Right lobe of liver (tissue), 6 donors: ENCODE results near the gene CLIC5. TPM values are rescaled to one million over a fixed set of nuclear protein-coding genes. Genes with fewer than 3 reads are reported as not detected.

Experiments
- ATAC-seq, 4 donors: fragments of 200-7000 bp; cut with Tn5 transposase; one replicate each; pipeline ENCODE4 v1.9.1; 2020; ENCODE audit warnings: mild to moderate bottlenecking in 4 of 4, moderate library complexity in 4 of 4
- DNase-seq, 3 donors: peaks; one replicate each; pipeline ENCODE4 v3.0.0-alpha.2; 2020
- H3K27ac ChIP-seq, 3 donors: fragments of 200-600 bp; one replicate each; pipeline ENCODE4 v1.8.0; 2022
- H3K27me3 ChIP-seq, 2 donors: fragments of 200-600 bp; one replicate each; pipeline ENCODE4 v1.8.0; 2022
- H3K36me3 ChIP-seq, 4 donors: fragments of 200-600 bp; sonication (generic) in 1 of 4; one replicate each; pipeline versions ENCODE4 v1.5.1 to v1.8.0; 2017 to 2022; ENCODE audit warnings: control low read depth in 1 of 4
- H3K4me1 ChIP-seq, 4 donors: fragments of 200-600 bp; sonication (generic) in 1 of 4; one replicate each; pipeline versions ENCODE4 v1.5.1 to v1.8.0; 2017 to 2022; ENCODE audit warnings: control low read depth in 1 of 4
- H3K4me3 ChIP-seq, 3 donors: fragments of 200-600 bp; one replicate each; pipeline ENCODE4 v1.8.0; 2022
- H3K9me3 ChIP-seq, 4 donors: fragments of 200-600 bp; sonication (generic) in 1 of 4; one replicate each; pipeline versions ENCODE4 v1.5.1 to v1.8.0; 2017 to 2022; ENCODE audit warnings: control low read depth in 1 of 4
- POLR2A ChIP-seq: fragments of 450-650 bp; IDR thresholded peaks from one replicate; pipeline ENCODE4 v1.6.1; 2017; ENCODE audit warnings: antibody characterized with exemption, mild to moderate bottlenecking
- WGBS: methylation state at CpG from one replicate; pipeline ENCODE4 v1.1.6; 2018; ENCODE audit warnings: low coverage, low lambda C conversion rate; ENCODE audit not compliant: insufficient coverage; ENCODE audit errors: missing lambda C conversion rate; 5-methylcytosine and 5-hydroxymethylcytosine counted together
- intact Hi-C, 2 donors: fragments of 100-400 bp; cut with DNase I; formaldehyde crosslinking; loops; one replicate each; pipeline versions ENCODE4 v1.11.2 to v1.14.1; 2022
- total RNA-seq, 6 experiments: library from RNA; depleted of rRNA in 2 of 6; stranded (reverse); fragments of >200 nt in 2 of 6; fragmentation: NEBNext Ultra II Directional in 3 of 6; extraction: Animal tissue kit (Norgen Biotek cat#: 25700) in 3 of 6; gene quantifications; one replicate each; pipeline versions ENCODE4 v1.1.0 to v1.2.4, GENCODE V29; 2016 to 2023
- TF ChIP-seq, protein P1 (sequence below), 4 donors: fragments of 200-600 bp in 3 of 4; fragments of 450-650 bp in 1 of 4; IDR thresholded peaks; one replicate each; pipeline versions ENCODE4 v1.5.1 to v1.8.0; 2016 to 2022; ENCODE audit warnings: antibody characterized with exemption in 4 of 4, mild to moderate bottlenecking in 2 of 4
- donor health status: DM: no; HTN: yes; CAD: no.
- donor health status: DM: no; HTN: no; CAD: no.
- donor health status: DM: no; HTN: no; CAD: no.
- donor health status: DM: no; HTN: yes; CAD: no.
- donor health status: DM: no; HTN: yes; CAD: no.

CLIC5 gene
- total RNA-seq, 6 experiments from 2014 or later, result 0.18 to 0.42 (median 0.29) TPM

- no peaks in the 10 kb centered on the region for H3K9me3 ChIP-seq
- no peak overlapping the region for H3K4me3 ChIP-seq
- WGBS, result 69% methylated on average over 3 of the region's 5 CpGs
- no peak overlapping the region for H3K27ac ChIP-seq
- no peaks in the 10 kb centered on the region for H3K27me3 ChIP-seq
- no peak for ATAC-seq
- TF ChIP-seq, protein P1, sequence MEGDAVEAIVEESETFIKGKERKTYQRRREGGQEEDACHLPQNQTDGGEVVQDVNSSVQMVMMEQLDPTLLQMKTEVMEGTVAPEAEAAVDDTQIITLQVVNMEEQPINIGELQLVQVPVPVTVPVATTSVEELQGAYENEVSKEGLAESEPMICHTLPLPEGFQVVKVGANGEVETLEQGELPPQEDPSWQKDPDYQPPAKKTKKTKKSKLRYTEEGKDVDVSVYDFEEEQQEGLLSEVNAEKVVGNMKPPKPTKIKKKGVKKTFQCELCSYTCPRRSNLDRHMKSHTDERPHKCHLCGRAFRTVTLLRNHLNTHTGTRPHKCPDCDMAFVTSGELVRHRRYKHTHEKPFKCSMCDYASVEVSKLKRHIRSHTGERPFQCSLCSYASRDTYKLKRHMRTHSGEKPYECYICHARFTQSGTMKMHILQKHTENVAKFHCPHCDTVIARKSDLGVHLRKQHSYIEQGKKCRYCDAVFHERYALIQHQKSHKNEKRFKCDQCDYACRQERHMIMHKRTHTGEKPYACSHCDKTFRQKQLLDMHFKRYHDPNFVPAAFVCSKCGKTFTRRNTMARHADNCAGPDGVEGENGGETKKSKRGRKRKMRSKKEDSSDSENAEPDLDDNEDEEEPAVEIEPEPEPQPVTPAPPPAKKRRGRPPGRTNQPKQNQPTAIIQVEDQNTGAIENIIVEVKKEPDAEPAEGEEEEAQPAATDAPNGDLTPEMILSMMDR (IDR thresholded peaks at IDR 0.05), result no peak
- no peak for TF ChIP-seq POLR2A
- intact Hi-C loops, result no loop called here
- no peak for DNase-seq
- H3K4me1 ChIP-seq, result no peaks in the 10 kb centered on the region
- H3K36me3 ChIP-seq, result no peaks in the 10 kb centered on the region
Observed at GRCh38 chr6:45877970-45878590, 137.6 kb downstream of the CLIC5 start.

GRCh38 chr6:45872827-45873365 is 142.8 kb downstream of the CLIC5 start:
- Histone ChIP-seq H3K36me3 (no peaks in the 10 kb centered on the region), H3K4me3 (no peak overlapping the region), H3K27ac (no peak overlapping the region), H3K4me1 (no peaks in the 10 kb centered on the region), H3K9me3 (no peaks in the 10 kb centered on the region), H3K27me3 (no peaks in the 10 kb centered on the region)
- ATAC-seq, result no peak
- DNase-seq, result no peak
- 74% methylated on average over 4 of the region's 7 CpGs for WGBS
- TF ChIP-seq, protein P1 (IDR thresholded peaks at IDR 0.05), result no peak
- TF ChIP-seq POLR2A, result no peak
- intact Hi-C loops, result no loop called here

GRCh38 chr6:45870531-45870930 is 145.1 kb downstream of the CLIC5 start:
- DNase-seq (no peak), ATAC-seq (no peak)
- 74% methylated on average over 3 of the region's 4 CpGs for WGBS
- H3K4me3 ChIP-seq, result no peak overlapping the region
- intact Hi-C loops, result no loop called here
- H3K36me3 ChIP-seq, result no peaks in the 10 kb centered on the region
- no peak for TF ChIP-seq POLR2A
- TF ChIP-seq, protein P1 (IDR thresholded peaks at IDR 0.05), result no peak
- H3K27me3 ChIP-seq, result no peaks in the 10 kb centered on the region
- H3K27ac ChIP-seq, result no peak overlapping the region
- no peaks in the 10 kb centered on the region for H3K9me3 ChIP-seq
- no peaks in the 10 kb centered on the region for H3K4me1 ChIP-seq

DNA sequence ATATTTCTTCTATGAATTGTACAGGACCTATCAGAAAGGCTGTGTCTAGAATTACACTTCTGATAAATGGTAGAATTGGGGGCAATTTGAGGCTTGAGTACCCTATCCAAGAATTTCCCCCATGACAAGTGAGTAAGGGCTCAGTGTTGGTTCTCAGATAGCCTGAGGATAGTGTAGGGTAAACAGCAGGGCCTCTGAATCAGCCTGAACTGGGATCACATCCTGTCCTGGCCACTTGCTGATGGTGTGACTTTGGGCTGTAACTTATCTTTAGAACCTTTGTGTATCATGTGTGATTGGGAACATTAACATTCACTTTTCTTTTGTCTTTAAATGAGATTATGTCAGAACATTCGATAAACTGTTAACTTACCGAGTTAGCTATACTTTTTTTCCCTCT is 151.0 kb downstream of the CLIC5 start:
- no peak overlapping the region for H3K27ac ChIP-seq
- H3K9me3 ChIP-seq, result no peaks in the 10 kb centered on the region
- no peak overlapping the region for H3K4me3 ChIP-seq
- intact Hi-C loops, result no loop called here
- ATAC-seq (no peak), DNase-seq (no peak)
- H3K36me3 ChIP-seq, result no peaks in the 10 kb centered on the region
- TF ChIP-seq, protein P1 (IDR thresholded peaks at IDR 0.05), result no peak
- TF ChIP-seq POLR2A, result no peak
- no peaks in the 10 kb centered on the region for H3K27me3 ChIP-seq
- 51% methylated on average over 2 of the region's 2 CpGs for WGBS
- no peaks in the 10 kb centered on the region for H3K4me1 ChIP-seq
